Activated T-helper 2 cell treated with anti-CD3 and anti-CD28 coated beads, Interferon-gamma antibody, Interleukin-2, Interleukin-4, amounts not matched to agents 10 μg/mL and 5 μg/mL and 100 μg/mL, durations not matched to agents 14 hours and 24 hours and 36 hours (primary cell): ENCODE measurements around the gene PTPN7. TPM values are rescaled to one million over a fixed set of nuclear protein-coding genes. Genes with fewer than 3 reads are reported as not detected.
"Not testable (repeated sequence)": the region's sequence is repeated elsewhere in the genome, so short reads cannot be mapped to it uniquely, and the experiment has no call there.

ENCODE experiments used
- DNase-seq: peaks from one replicate; pipeline ENCODE4 v3.0.0; 2021; ENCODE audit warnings: low spot score
- H3K27ac Mint-ChIP-seq: one replicate; pipeline ENCODE4 v1.8.0; 2021; ENCODE audit warnings: mixed read lengths
- H3K27me3 Mint-ChIP-seq: one replicate; pipeline ENCODE4 v1.8.0; 2021; ENCODE audit warnings: low read depth, mixed read lengths
- H3K36me3 Mint-ChIP-seq: one replicate; pipeline ENCODE4 v1.8.0; 2021; ENCODE audit warnings: low read depth, mixed read lengths
- H3K4me1 Mint-ChIP-seq: one replicate; pipeline ENCODE4 v1.8.0; 2021; ENCODE audit warnings: low read depth, mixed read lengths
- H3K4me3 Mint-ChIP-seq: one replicate; pipeline ENCODE4 v1.8.0; 2021; ENCODE audit warnings: low read depth, mild to moderate bottlenecking, moderate library complexity, mixed read lengths
- H3K9me3 Mint-ChIP-seq: one replicate; pipeline ENCODE4 v1.8.0; 2021; ENCODE audit warnings: mixed read lengths
- intact Hi-C: fragments of 100-400 bp; cut with micrococcal nuclease; formaldehyde crosslinking; loops from one replicate; pipeline ENCODE4 v1.15.1; 2023
- total RNA-seq: library from RNA; stranded (reverse); gene quantifications from 2 replicates; pipeline ENCODE4 v1.2.3, GENCODE V29; 2022

PTPN7 gene
- total RNA-seq, 1 donor from 2014 or later = 388 TPM

DNA sequence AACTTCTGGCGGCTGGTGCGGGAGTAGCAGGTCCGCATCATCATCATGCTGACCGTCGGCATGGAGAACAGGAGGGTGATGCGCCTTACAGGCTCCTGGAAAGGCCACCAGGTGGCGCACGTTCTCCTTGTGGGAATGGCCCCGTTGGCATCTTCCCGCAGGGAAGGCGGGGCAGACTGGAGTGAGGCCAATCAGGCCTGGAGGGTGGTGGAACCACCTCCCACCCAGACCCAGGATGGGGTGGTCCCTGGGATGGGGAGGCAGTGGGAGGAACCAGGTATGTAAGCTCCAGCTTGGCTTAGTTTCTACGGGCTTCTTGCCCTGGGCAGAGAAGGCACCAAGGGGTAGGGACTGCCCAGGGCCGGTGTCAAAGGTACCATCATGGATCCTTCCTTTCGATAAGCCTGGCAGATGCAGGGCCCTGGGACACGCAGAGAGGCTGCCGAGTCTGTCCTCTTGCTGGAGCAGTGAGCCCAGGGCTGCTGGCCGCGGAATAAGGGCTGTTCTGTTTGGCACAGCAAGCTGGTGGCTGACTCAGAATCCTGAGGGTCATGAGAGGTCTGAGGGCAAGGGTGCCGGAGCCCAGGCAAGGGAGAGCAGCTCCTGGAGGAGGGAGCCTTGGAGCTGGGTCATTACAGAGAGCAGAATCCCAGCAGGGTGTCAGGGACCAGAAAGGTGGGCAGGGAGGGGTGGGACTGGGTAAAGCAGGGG, 24.5 kb upstream of the PTPN7 start:
- no peaks in the 10 kb centered on the region for H3K9me3 Mint-ChIP-seq
- peak; percentile 53 for DNase-seq
- peaks cover 12% of the 10 kb centered on the region for H3K4me1 Mint-ChIP-seq
- H3K36me3 Mint-ChIP-seq = no peaks in the 10 kb centered on the region
- H3K27ac Mint-ChIP-seq = no peak overlapping the region
- intact Hi-C loops = no loop called here
- H3K27me3 Mint-ChIP-seq = no peaks in the 10 kb centered on the region
- no peak overlapping the region for H3K4me3 Mint-ChIP-seq

DNA sequence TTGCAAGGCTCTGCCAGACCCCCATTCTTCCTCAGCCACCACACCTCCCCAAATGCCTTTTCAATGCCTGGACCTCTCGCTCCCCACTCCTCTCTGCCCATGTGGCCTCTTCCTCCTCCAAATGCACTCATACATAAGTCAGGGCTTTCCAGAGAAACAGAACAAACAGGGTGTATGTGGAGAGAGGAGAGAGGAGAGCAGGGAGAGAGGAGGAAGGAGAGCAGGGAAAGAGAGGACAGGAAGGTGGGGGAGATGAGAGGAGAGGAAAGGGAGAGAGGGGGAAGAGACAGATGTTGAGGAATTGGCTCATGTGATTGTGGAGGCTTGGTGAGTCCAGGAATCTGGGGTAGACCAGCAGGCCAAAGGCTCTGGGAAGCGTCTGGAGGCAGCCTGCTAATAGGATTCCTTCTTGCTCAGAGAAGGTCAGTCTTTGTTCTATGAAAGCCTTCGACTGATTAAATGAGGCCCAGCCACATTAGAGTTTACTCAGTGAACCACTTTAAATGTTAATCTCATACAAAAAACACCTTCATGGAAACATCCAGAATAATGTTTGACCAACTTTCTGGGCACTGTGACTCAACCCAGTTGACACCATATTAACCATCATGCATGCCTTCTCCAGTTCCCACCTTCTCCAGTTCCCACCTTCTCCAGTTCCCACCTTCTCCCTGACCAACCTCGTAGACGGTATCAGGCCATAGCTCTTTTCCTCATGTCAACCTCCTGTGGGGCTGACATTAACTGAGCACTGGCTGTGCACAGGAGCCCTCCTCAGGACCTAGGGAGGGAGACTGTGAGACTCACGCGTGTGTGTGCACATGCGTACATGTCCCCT, 21.9 kb upstream of the PTPN7 start:
- H3K4me1 Mint-ChIP-seq = peaks cover 15% of the 10 kb centered on the region
- no peak overlapping the region for H3K27ac Mint-ChIP-seq
- intact Hi-C loops = no loop called here
- no peaks in the 10 kb centered on the region for H3K9me3 Mint-ChIP-seq
- no peak for DNase-seq
- no peaks in the 10 kb centered on the region for H3K36me3 Mint-ChIP-seq
- H3K27me3 Mint-ChIP-seq = no peaks in the 10 kb centered on the region
- no peak overlapping the region for H3K4me3 Mint-ChIP-seq

DNA sequence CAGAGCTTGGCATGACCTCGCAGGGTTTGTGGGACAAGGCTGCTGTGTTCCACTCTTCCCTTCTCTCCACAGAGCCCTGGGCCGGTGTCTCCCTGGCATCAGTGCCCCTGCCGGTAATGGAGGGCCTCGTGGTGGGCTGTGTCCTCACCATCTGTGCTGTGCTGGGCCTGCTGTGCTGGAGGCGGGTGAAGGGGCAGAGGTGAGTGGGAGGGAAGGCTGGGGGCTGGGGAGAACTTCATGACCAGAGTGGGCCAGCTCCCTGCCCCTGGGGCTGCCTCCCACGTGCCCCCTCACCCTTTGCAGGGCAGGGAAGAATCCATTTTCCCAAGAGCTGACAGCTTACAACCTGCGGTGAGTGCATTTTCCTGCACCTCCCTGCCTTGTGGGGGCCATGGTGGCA, 21.2 kb upstream of the PTPN7 start:
- H3K27ac Mint-ChIP-seq = no peak overlapping the region
- intact Hi-C loops = no loop called here
- H3K9me3 Mint-ChIP-seq = no peaks in the 10 kb centered on the region
- no peak for DNase-seq
- no peaks in the 10 kb centered on the region for H3K27me3 Mint-ChIP-seq
- no peaks in the 10 kb centered on the region for H3K36me3 Mint-ChIP-seq
- no peak overlapping the region for H3K4me3 Mint-ChIP-seq
- peaks cover 15% of the 10 kb centered on the region for H3K4me1 Mint-ChIP-seq

DNA sequence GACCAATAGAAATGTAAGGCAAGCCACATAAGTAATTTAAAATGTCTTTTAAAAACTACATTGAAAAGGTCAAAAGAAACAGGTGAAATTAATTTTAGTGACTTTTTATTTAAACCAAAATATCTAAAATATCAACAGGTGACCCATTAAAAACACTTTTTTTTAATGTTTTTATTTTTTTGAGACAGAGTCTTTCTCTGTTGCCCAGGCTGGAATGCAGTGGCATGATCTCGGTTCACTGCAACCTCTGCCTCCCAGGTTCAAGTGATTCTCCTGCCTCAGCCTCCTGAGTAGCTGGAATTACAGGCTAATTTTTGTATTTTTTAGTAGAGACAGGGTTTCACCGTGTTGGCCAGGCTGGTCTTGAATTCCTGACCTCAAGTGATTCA, 20.3 kb upstream of the PTPN7 start:
- H3K4me1 Mint-ChIP-seq = peaks cover 15% of the 10 kb centered on the region

DNA sequence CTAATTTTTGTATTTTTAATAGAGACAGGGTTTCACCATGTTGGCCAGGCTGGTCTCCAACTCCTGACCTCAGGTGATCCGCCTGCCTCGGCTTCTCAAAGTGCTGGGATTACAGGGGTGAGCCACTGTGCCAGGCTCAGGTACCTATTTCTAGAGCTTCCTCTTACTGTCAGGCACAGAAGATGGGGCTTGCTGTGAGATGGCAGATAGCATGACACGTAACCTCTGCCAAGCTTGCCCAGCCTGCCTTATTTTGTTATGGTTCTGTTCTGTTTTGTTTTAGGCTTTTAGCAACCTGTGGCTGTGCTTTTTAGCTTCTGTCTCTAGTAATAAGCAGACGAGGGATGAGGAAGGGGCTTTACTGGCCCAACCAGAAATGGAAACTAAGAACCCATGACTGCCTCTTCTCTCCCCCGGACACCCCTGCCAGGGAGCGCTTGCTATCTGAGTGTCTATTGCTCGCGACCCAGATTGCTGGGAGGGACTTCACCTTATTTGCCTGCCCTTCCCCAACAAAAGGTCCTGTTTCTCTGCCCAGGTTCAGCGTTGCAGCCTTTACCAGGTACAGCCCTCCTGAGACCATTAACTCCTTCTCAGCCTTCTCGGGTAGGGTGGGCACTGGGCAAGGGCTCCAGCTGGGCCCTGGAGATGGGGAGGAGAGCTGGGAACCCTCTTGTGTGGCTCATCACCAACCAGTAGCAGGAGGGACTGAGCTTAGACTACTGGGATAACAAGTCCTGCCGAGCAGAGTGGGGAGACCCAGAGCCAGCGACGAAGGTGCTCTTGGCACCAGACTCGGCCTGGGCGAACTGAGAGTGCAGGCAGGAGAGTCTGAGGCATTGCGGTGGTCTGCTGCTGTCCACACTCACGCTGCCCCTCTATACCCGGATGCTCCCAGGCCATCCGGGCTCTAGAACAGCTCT, 19.7 kb upstream of the PTPN7 start:
- no peak overlapping the region for H3K27ac Mint-ChIP-seq
- H3K36me3 Mint-ChIP-seq = no peaks in the 10 kb centered on the region
- H3K4me3 Mint-ChIP-seq = no peak overlapping the region
- H3K4me1 Mint-ChIP-seq = peaks cover 15% of the 10 kb centered on the region
- intact Hi-C loops = no loop called here
- no peak for DNase-seq
- no peaks in the 10 kb centered on the region for H3K27me3 Mint-ChIP-seq
- H3K9me3 Mint-ChIP-seq = no peaks in the 10 kb centered on the region

More for the DNA sequence above, 20.3 kb upstream of the PTPN7 start:
- DNase-seq, H3K4me3 Mint-ChIP-seq, H3K9me3 Mint-ChIP-seq, H3K36me3 Mint-ChIP-seq, H3K27ac Mint-ChIP-seq, intact Hi-C loops, H3K27me3 Mint-ChIP-seq: not testable (repeated sequence)

DNA sequence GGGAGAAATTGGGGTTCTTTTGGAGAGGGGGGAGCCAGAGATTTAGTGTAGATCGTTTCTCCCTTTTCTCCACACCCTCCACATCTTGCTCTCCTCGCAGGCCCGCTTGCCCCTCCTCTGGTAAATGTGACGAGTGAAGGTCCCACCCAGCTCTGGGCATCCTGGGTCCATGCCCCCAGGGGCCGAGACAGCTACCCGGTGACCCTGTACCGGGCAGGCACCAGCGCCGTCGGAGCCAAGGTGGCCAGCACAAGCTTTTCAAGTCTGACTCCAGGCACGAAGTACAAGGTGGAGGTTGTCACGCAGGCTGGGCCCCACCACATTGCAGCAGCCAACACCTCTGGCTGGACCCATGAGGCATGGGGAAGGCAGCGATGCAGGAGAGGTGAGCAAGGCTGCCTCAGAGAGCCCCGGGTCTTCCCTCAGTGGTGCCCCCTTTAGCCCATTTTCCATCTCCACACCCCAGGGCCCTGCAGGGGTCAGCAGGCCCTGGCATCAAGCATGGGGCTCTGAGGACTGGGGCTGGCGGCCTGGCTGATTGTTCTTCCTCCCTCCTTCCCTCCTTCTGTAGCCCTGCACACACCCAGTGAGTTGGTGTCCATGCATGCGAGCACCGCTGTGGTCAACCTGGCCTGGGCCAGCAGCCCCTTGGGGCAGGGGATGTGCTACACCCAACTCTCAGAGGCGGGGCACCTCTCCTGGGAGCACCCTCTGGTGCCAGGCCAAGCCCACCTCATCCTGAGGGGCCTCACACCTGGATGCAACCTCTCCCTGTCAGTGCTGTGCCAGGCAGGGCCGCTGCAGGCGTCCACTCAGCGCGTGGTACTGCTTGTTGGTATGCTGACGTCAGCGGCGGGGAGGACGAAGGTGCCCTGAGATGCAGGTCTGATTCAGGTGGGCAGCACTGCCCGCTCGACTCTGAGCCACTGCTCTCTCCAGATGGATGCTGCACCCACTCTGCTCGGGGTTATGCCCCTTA, 16.8 kb upstream of the PTPN7 start:
- no peak for DNase-seq
- Mint-ChIP-seq H3K27ac (no peak overlapping the region), H3K9me3 (no peaks in the 10 kb centered on the region), H3K27me3 (no peaks in the 10 kb centered on the region), H3K4me1 (peaks cover 3% of the 10 kb centered on the region), H3K4me3 (no peak overlapping the region), H3K36me3 (no peaks in the 10 kb centered on the region)
- intact Hi-C loops = no loop called here

DNA sequence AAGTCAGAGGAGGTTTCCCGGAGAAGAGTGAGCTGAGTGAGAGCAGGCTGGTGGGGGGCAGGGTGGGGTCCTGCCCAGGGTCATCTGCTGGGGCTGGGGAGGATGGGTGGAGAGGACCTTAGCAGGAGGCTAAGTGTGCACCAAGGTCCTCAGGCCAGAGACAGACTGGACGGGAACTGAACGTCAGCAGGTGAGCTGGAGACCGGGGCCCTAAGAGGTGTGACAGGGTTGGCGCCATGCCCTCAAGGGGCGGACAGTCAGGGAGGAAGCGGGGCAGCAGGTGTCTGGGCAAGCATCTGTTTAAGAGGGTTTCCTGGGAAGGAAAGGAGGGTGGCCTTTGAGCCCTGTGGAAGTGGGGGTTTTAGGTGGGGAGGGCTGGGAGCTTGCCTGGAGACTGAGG, 13.6 kb upstream of the PTPN7 start:
- no peak overlapping the region for H3K4me3 Mint-ChIP-seq
- H3K27ac Mint-ChIP-seq = no peak overlapping the region
- DNase-seq = no peak
- H3K36me3 Mint-ChIP-seq = no peaks in the 10 kb centered on the region
- no peaks in the 10 kb centered on the region for H3K4me1 Mint-ChIP-seq
- intact Hi-C loops = no loop called here
- H3K9me3 Mint-ChIP-seq = no peaks in the 10 kb centered on the region
- H3K27me3 Mint-ChIP-seq = no peaks in the 10 kb centered on the region

DNA sequence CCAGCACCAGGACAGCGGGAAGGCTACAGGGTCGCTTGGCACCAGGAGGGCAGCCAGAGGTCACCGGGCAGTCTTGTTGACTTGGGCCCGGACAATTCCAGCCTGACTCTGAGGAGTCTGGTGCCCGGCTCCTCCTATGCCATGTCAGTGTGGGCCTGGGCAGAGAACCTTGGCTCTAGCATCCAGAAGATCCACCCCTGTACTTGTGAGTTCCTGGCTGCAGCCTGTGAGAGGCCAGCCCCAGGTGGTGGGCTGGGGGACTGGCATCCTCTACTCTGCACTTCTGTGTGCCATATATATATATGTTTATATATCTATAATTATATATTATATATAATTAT, 11.6 kb upstream of the PTPN7 start:
- H3K4me3 Mint-ChIP-seq = no peak overlapping the region
- intact Hi-C loops = no loop called here
- peaks cover 3% of the 10 kb centered on the region for H3K4me1 Mint-ChIP-seq
- no peaks in the 10 kb centered on the region for H3K27me3 Mint-ChIP-seq
- no peaks in the 10 kb centered on the region for H3K36me3 Mint-ChIP-seq
- no peak overlapping the region for H3K27ac Mint-ChIP-seq
- H3K9me3 Mint-ChIP-seq = no peaks in the 10 kb centered on the region
- no peak for DNase-seq

DNA sequence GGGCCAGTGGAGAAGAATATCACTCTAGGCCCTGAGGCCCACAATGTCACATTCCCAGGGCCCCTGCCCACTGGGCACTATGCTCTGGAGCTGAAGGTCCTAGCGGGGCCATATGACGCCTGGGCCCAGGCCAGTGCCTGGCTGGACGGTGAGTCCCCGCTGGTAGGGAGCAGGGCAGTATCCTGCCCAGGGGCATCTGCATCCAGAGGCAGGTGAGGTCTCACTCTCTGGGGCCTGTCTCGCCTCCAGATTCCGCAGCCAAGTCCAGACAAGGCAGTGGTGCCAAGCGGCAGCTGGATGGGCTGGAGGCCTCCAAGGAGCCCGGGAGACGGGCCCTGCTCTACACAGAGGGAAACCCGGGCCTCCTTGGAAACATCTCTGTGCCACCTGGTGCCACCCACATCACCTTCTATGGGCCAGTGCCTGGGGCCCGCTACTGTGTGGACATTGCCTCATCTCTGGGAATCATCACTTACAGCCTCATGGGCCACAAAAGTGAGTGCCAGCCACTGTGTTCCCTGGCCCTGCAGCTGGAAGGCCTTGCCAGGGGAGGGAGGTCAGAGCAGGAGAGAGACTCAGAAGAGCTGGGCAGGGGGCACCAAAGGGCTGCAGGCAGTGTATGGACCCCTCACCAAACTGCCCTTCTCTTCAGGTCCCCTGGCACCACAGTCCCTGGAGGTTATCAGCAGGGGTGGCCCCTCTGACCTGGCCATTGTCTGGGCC, 11.1 kb upstream of the PTPN7 start:
- Mint-ChIP-seq H3K27me3 (no peaks in the 10 kb centered on the region), H3K4me3 (no peak overlapping the region), H3K36me3 (no peaks in the 10 kb centered on the region), H3K9me3 (no peaks in the 10 kb centered on the region), H3K4me1 (peaks cover 7% of the 10 kb centered on the region), H3K27ac (no peak overlapping the region)
- DNase-seq = no peak
- intact Hi-C loops = no loop called here

DNA sequence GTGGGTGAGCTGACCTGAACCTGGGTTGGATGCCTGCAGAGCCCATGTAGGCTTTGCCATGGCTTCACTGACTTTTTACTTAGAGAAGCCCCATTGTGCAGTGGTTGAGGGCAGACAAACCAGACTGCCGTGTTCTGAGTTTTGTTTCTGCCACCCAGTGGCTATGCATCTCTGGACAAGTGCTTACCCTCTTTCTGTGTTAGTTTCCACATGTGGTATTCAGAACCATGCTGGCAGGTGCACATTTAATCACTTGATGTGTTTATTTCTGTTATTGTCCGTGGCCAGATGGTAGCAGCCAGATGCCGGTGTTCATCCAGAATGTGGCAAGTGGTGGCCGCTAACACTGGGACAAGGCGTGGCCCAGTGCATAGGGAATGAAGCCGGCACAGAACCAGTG, 10.3 kb upstream of the PTPN7 start:
- Mint-ChIP-seq H3K9me3 (no peaks in the 10 kb centered on the region), H3K27ac (no peak overlapping the region), H3K27me3 (no peaks in the 10 kb centered on the region), H3K36me3 (no peaks in the 10 kb centered on the region), H3K4me3 (no peak overlapping the region), H3K4me1 (peaks cover 15% of the 10 kb centered on the region)
- no peak for DNase-seq
- intact Hi-C loops = no loop called here

DNA sequence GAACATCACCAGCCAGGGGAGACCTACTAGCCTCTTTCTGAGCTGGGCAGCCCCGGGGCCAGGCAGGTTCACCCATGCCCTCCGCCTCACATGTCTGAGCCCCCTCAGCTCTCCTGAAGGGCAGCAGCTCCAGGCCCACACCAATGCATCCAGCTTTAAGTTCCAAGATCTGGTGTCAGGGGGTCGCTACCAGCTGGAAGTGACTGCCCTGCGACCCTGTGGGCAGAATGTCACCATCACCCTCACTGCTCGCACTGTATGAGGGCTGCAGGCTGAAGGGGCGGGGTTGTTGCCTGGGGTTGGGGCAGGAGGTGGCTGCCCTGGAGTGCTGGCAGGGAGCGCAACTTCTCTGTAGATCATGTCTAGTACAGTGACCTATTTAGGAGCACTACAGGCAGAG, 8.5 kb upstream of the PTPN7 start:
- intact Hi-C loops = no loop called here
- Mint-ChIP-seq H3K27me3 (no peaks in the 10 kb centered on the region), H3K4me3 (no peak overlapping the region), H3K27ac (no peak overlapping the region), H3K4me1 (peaks cover 29% of the 10 kb centered on the region), H3K36me3 (peaks cover 6% of the 10 kb centered on the region), H3K9me3 (no peaks in the 10 kb centered on the region)
- no peak for DNase-seq
